ENCODE data around the gene PISD.
"Not testable (repeated sequence)": the region's sequence is repeated elsewhere in the genome, so short reads cannot be mapped to it uniquely, and the experiment has no call there.

Gene PISD

DNA sequence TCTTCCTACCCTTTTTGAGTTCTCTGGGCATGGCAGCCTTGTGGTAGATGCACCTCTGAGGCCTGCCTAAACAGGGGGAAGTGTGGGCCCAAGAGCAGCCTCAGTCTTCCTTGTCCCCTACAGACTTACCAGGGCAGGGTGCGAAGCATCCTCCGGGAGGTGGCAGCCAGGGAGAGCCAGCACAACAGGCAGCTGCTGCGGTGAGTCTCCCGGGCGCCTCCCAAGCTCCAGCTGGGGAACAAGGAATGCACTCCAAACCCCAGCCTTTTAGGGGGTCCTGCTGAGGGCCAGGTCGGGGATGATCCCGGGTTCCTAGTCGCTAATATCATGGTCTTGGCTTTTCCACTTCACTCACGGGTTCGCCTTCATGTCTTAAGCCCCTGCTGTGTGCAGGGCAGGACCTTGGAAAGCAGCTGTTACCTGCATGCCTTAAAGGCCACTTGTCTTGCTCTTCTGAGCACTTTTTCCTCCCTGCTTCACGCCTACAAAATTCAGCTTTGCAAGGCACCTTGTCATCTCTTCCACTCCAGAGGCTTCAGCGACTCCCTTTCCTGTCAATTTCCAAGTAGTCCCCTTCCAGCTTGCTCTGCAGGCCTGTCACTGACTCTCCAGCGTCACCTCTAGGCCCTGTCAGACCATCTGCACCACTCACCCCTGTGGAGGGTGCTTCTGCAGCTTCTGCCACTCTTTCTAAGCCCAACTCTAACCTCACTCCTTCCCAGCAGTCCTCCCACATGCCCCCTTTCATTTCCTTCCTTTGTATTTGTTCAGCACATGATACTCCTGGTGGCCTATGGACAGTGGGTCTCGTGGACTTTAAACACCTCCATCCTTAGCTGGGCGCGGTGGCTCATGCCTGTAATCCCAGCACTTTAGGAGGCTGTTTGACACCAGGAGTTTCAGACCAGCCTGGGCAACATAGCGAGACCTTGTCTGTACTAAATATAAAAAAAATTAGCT, 57.0 kb downstream of the PISD start:
- DNase-seq = peak; percentile 25

- DNase-seq = no peak
These were observed 57.8 kb downstream of the PISD start for GRCh38 chr22:31604137-31604705.

GRCh38 chr22:31603574-31603973, 58.4 kb downstream of the PISD start:
- DNase-seq = no peak

GRCh38 chr22:31603081-31603525, 58.9 kb downstream of the PISD start:
- DNase-seq = no peak

GRCh38 chr22:31602259-31602952, 59.6 kb downstream of the PISD start:
- DNase-seq = no peak

- no peak for DNase-seq
These were observed 66.7 kb downstream of the PISD start for GRCh38 chr22:31595271-31595670.

- not testable (repeated sequence) for DNase-seq
These were observed 71.9 kb downstream of the PISD start for GRCh38 chr22:31590161-31590560.

- DNase-seq = no peak
These were observed 72.9 kb downstream of the PISD start for GRCh38 chr22:31588970-31589675.

DNA sequence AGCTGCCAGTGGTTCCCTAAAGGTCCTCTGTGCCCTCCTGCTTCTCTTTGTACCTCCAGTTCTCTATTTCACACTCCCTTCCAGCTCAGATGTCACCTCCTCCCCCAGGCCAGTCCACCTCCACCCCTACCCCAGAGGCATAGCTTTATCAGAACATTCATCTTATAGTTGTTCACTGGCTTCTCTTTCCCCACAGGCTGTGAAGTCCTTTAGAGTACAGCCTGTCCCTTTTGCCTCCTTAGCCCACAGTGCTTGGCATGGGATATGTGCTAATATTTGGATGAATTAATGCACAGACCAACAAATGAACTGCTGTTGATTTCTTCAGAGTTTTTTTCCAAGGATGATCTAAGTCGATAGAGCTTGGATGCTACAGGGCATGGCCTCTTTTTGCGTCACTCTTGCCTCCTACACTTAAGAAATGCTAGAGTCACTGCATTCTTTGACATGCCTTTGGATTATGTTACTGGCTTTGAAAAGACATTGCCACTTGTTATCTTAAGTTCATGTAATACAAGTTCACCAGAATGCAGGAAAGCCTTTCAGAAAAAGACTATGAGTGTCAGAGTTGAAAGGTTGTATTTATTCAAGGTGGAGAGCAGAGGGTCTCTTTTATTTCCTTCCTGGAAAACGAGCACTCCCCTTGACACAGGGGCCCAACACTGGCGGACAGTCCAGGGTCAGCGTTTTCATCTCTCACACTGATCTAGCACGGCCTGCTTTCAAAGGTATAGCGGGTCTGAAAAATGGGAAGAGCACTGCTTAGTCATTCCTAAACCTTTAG, 75.7 kb downstream of the PISD start:
- no peak for DNase-seq

DNA sequence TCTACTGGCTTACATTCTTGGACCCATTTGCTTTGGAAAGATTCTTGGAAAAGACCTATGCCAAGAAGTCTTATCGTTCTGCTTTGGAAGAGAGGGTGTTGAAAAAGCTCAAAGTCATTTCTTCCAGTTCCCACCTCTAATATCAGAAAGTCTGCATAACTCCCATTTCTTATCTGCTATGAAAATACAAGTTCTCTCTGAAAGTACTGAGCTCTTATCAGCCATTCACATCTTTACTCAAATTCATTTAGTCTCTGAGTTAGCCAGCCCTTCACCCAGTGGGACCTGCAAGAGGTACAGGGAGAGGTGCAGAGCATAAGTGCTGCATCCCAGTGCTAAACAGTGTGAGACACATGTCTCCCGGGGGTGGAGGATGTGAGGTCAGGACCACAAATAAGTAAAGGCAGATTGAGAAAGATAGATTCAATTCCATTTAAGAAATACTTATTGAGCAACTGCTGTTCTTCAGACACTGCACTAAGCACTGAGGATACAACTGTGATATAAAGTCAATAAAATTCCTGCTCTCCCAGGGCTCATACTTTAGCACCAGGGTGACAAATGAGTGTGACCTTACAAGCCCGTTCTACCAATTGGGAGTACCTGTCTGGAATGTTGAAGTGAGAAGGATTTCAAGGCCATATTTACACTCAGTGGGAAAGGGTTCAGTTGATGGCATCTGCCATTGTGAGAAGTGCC, 76.7 kb downstream of the PISD start:
- no peak for DNase-seq

GRCh38 chr22:31584804-31585160, 77.2 kb downstream of the PISD start:
- no peak for DNase-seq

- no peak for DNase-seq
These were observed 78.0 kb downstream of the PISD start for GRCh38 chr22:31583861-31584485.

GRCh38 chr22:31579835-31580242, 82.2 kb downstream of the PISD start:
- DNase-seq = no peak

DNA sequence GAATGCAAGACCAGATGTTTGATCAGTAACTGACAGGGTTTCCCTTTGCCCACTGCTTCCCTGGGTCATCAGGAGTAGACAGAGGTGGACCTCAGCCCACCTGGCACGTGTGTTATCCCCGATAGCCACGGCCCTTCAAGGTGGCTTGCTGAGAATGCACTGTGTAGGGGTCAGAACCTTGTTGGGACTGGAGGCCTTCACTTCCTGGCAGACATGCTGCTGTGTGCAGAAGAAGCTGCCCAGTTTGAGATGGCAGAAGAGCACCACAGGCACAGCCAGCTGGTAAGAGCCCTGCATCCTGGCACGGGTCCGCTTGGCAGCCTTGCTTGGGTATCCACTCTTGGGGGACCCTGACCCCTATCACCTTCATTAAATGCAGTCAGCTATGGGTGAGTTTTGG, 83.8 kb downstream of the PISD start:
- DNase-seq = no peak

DNA sequence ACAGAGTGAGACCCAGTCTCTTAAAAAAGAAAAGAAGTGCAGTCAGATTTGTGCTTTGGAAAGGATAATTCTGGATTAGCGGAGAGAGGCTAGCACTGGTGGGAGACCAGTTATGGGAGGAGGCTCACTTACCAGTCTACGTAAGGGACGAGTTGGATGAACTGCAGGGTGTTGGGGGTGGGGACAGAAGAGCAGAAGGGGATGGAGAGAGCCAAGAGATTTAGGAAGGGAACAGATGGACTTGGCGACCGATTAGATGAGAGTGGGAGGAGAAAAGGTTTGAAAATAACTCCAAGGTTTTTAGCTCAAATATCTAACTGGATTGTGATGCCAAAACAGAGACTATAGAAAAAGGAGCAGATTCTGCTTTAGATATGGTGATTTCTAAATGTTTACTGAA, 84.3 kb downstream of the PISD start:
- DNase-seq = peak; percentile 75

- no peak for DNase-seq
These were observed 86.8 kb downstream of the PISD start for GRCh38 chr22:31575190-31575589.

DNA sequence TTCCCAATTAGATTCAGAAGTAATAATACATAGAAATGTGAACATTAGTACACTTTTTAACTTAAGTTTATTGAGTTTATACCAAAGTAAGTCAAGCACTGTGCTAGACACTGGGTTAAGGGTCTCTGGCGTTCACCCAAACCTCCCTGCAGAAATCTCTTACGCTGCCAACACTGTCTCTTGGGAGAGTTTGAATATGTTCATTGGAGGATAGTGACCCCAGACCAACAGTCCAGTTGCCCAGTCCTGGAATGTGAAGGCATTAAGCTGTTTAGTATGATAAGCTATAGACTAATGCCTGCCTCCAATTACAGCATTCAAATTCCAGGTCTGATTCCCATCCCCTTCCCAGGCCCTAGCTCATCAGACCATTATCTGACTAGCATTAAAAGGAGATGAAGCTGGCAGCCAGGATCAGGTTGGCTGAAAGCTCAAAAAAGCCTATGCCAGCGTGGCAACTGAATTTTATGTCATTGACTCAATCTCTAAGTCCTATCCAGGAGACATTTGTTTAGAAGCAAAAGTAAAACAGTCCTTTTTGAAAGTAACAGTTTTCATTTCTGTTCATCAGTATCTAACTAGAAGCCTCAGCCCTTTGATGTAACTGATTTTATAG, 87.9 kb downstream of the PISD start:
- no peak for DNase-seq

GRCh38 chr22:31572939-31573338, 89.1 kb downstream of the PISD start:
- no peak for DNase-seq

DNA sequence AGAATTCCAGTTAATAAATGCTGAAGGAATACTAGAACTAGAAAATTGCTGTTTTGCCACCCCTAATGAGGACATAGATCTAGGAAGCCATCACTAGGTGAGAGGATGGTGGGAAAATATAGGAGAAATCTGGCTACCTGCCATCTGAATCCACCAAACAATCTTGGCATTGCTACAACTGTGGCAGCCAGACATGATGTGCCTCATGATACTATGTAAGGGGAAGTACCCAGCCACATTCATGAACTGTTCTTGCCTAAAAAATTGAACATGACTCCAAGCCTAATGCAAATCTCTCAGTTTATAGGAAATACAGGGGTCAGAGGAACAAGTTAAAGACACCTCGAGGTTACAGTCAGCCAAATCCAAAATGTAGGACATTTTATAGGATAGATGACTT, 92.9 kb downstream of the PISD start:
- DNase-seq = no peak

Measured in NCI-H524 treated with DMSO at 0.1 percent for 48 hours (cell line).